ENCODE results near the gene WEE2.
"Not testable (repeated sequence)": the region's sequence is repeated elsewhere in the genome, so short reads cannot be mapped to it uniquely, and the experiment has no call there.

The WEE2 gene

GRCh38 chr7:141708351-141708750 lies at the start of gene WEE2:
WEE2 (plus strand) TSS chr7:141708353; CDS start chr7:141708759, 406 bp downstream.
- no peak for DNase-seq

- DNase-seq: no peak
Measured at GRCh38 chr7:141659501-141659900, 48.7 kb upstream of the WEE2 start.

- no peak for DNase-seq
Measured at GRCh38 chr7:141660259-141660658, 47.9 kb upstream of the WEE2 start.

GRCh38 chr7:141663081-141663849 lies 44.9 kb upstream of the WEE2 start:
- no peak for DNase-seq

GRCh38 chr7:141664450-141664849 lies 43.7 kb upstream of the WEE2 start:
- DNase-seq: no peak

- DNase-seq: no peak
Measured at GRCh38 chr7:141665208-141666035, 42.7 kb upstream of the WEE2 start.

- no peak for DNase-seq
Measured at GRCh38 chr7:141666071-141666470, 42.1 kb upstream of the WEE2 start.

GRCh38 chr7:141668853-141669252 lies 39.3 kb upstream of the WEE2 start:
- no peak for DNase-seq

- no peak for DNase-seq
Measured at GRCh38 chr7:141671705-141672496, 36.3 kb upstream of the WEE2 start.

- DNase-seq: no peak
Measured at GRCh38 chr7:141673346-141673745, 34.8 kb upstream of the WEE2 start.

GRCh38 chr7:141674171-141674671 lies 33.9 kb upstream of the WEE2 start:
- no peak for DNase-seq

GRCh38 chr7:141674702-141675101 lies 33.5 kb upstream of the WEE2 start:
- DNase-seq: no peak

- no peak for DNase-seq
Measured at GRCh38 chr7:141675436-141676215, 32.5 kb upstream of the WEE2 start.

GRCh38 chr7:141676618-141677017 lies 31.5 kb upstream of the WEE2 start:
- no peak for DNase-seq

- no peak for DNase-seq
Measured at GRCh38 chr7:141679014-141679413, 29.1 kb upstream of the WEE2 start.

GRCh38 chr7:141685285-141686023 lies 22.7 kb upstream of the WEE2 start:
- DNase-seq: no peak

- no peak for DNase-seq
Measured at GRCh38 chr7:141686074-141686473, 22.1 kb upstream of the WEE2 start.

- DNase-seq: no peak
Measured at GRCh38 chr7:141686670-141687069, 21.5 kb upstream of the WEE2 start.

GRCh38 chr7:141688043-141688442 lies 20.1 kb upstream of the WEE2 start:
- no peak for DNase-seq

- not testable (repeated sequence) for DNase-seq
Measured at GRCh38 chr7:141689072-141689825, 18.9 kb upstream of the WEE2 start.

- DNase-seq: no peak
Measured at GRCh38 chr7:141691540-141691939, 16.6 kb upstream of the WEE2 start.

All from activated T-cell treated with anti-CD3 and anti-CD28 coated beads for 4 hours (primary cell).